ENCODE data around the gene CTDSP2.

GRCh38 chr12:57833672-57834071 is 12.9 kb downstream of the CTDSP2 start:
- TF ChIP-seq POLR2A (IDR thresholded peaks at IDR 0.05; ENCODE audit: low read depth, low read length) (no peak), POLR2AphosphoS5 (IDR thresholded peaks at IDR 0.05; ENCODE audit: low read depth, low read length) (no peak), TAF1 (IDR thresholded peaks at IDR 0.05; ENCODE audit: borderline replicate concordance, low read depth, low read length) (no peak)
